ENCODE data around the gene PCARE.

- TF ChIP-seq POLR2A (IDR thresholded peaks at IDR 0.05; ENCODE audit: low read length) (no peak), GATA1 (IDR thresholded peaks at IDR 0.05; ENCODE audit: low read depth, low read length) (no peak)
Observed at GRCh38 chr2:29059624-29060023, 14.7 kb downstream of the PCARE start.

All from erythroblast (primary cell).